ENCODE data around the gene ACTR1A.

GRCh38 chr10:102491136-102491535 is 11.4 kb downstream of the ACTR1A start:
- no peak for TF ChIP-seq CTCF (IDR thresholded peaks at IDR 0.05)
- no peak for TF ChIP-seq POLR2A (IDR thresholded peaks at IDR 0.05)
